ENCODE measurements around the gene STYXL2.

The STYXL2 gene

DNA sequence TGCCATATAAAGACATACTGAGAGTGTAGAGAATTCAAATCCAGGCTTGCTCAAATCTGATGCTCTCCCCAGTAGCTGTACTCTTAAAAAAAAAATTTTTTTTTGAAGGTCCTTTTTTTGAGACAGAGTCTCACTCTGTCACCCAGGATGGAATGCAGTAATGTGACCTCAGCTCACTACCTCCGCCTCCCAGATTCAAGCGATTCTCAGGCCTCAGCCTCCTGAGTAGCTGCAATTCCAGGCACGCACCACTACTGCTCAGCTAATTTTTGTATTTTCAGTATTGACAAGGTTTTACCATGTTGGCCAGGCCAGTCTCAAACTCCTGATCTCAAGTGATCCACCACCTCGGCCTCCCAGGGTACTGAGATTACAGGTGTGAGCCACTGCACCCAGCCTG, 28.7 kb downstream of the STYXL2 start:
- H3K4me1 ChIP-seq (ENCODE audit: low read depth, poor library complexity, severe bottlenecking), result no peaks in the 10 kb centered on the region
- TF ChIP-seq, protein P1, sequence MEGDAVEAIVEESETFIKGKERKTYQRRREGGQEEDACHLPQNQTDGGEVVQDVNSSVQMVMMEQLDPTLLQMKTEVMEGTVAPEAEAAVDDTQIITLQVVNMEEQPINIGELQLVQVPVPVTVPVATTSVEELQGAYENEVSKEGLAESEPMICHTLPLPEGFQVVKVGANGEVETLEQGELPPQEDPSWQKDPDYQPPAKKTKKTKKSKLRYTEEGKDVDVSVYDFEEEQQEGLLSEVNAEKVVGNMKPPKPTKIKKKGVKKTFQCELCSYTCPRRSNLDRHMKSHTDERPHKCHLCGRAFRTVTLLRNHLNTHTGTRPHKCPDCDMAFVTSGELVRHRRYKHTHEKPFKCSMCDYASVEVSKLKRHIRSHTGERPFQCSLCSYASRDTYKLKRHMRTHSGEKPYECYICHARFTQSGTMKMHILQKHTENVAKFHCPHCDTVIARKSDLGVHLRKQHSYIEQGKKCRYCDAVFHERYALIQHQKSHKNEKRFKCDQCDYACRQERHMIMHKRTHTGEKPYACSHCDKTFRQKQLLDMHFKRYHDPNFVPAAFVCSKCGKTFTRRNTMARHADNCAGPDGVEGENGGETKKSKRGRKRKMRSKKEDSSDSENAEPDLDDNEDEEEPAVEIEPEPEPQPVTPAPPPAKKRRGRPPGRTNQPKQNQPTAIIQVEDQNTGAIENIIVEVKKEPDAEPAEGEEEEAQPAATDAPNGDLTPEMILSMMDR (conservative IDR thresholded peaks at IDR 0.05; ENCODE audit: low read depth, low read length), result no peak
- no peak overlapping the region for H3K4me3 ChIP-seq (IDR thresholded peaks at IDR 0.05; ENCODE audit: insufficient read depth, low read depth, low read length)
- H3K4me2 ChIP-seq, result no peak overlapping the region
- H3K27me3 ChIP-seq (ENCODE audit: insufficient read depth, low read depth), result no peaks in the 10 kb centered on the region
- H3K79me2 ChIP-seq (ENCODE audit: insufficient read depth, low read depth), result no peaks in the 10 kb centered on the region
- H3K36me3 ChIP-seq (ENCODE audit: insufficient read depth), result no peaks in the 10 kb centered on the region
- H3K9ac ChIP-seq, result no peak overlapping the region
- no peak overlapping the region for H2AFZ ChIP-seq (ENCODE audit: low read depth)
- no peaks in the 10 kb centered on the region for H4K20me1 ChIP-seq (ENCODE audit: insufficient read depth)
- no peak overlapping the region for H3K27ac ChIP-seq

DNA sequence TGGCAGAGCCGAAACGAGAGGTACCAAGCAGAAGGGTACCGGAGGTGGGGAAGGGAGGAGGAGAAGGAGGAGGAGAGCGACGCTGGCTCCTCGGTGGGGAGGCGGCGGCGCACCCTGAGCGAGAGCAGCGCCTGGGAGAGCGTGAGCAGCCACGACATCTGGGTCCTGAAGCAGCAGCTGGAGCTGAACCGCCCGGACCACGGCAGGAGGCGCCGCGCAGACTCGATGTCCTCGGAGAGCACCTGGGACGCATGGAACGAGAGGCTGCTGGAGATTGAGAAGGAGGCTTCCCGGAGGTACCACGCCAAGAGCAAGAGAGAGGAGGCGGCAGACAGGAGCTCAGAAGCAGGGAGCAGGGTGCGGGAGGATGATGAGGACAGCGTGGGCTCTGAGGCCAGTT, 32.4 kb downstream of the STYXL2 start:
- H3K4me2 ChIP-seq, result no peak overlapping the region
- no peak overlapping the region for H3K9ac ChIP-seq
- TF ChIP-seq, protein P1 (conservative IDR thresholded peaks at IDR 0.05; ENCODE audit: low read depth, low read length), result no peak
- no peaks in the 10 kb centered on the region for H3K36me3 ChIP-seq (ENCODE audit: insufficient read depth)
- no peak overlapping the region for H2AFZ ChIP-seq (ENCODE audit: low read depth)
- no peak overlapping the region for H3K27ac ChIP-seq
- no peaks in the 10 kb centered on the region for H3K27me3 ChIP-seq (ENCODE audit: insufficient read depth, low read depth)
- H3K4me1 ChIP-seq (ENCODE audit: low read depth, poor library complexity, severe bottlenecking), result no peaks in the 10 kb centered on the region
- no peak overlapping the region for H3K4me3 ChIP-seq (IDR thresholded peaks at IDR 0.05; ENCODE audit: insufficient read depth, low read depth, low read length)
- no peaks in the 10 kb centered on the region for H4K20me1 ChIP-seq (ENCODE audit: insufficient read depth)
- no peaks in the 10 kb centered on the region for H3K79me2 ChIP-seq (ENCODE audit: insufficient read depth, low read depth)

DNA sequence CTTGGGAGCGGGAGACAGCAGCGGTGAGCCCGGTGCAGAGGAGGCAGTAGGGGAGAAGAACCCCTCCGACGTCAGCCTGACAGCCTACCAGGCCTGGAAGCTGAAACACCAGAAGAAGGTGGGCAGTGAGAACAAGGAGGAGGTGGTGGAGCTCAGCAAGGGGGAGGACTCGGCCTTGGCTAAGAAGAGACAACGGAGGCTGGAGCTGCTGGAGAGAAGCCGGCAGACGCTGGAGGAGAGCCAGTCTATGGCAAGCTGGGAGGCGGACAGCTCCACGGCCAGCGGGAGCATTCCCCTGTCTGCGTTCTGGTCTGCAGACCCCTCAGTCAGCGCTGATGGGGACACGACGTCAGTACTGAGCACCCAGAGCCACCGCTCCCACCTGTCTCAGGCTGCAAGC, 32.9 kb downstream of the STYXL2 start:
- Histone ChIP-seq H3K4me3 (IDR thresholded peaks at IDR 0.05; ENCODE audit: insufficient read depth, low read depth, low read length) (no peak overlapping the region), H3K27me3 (ENCODE audit: insufficient read depth, low read depth) (no peaks in the 10 kb centered on the region), H2AFZ (ENCODE audit: low read depth) (no peak overlapping the region), H3K79me2 (ENCODE audit: insufficient read depth, low read depth) (no peaks in the 10 kb centered on the region), H3K36me3 (ENCODE audit: insufficient read depth) (no peaks in the 10 kb centered on the region), H3K4me1 (ENCODE audit: low read depth, poor library complexity, severe bottlenecking) (no peaks in the 10 kb centered on the region), H3K4me2 (no peak overlapping the region), H3K27ac (no peak overlapping the region), H4K20me1 (ENCODE audit: insufficient read depth) (no peaks in the 10 kb centered on the region), H3K9ac (no peak overlapping the region)
- TF ChIP-seq, protein P1 (conservative IDR thresholded peaks at IDR 0.05; ENCODE audit: low read depth, low read length), result no peak

DNA sequence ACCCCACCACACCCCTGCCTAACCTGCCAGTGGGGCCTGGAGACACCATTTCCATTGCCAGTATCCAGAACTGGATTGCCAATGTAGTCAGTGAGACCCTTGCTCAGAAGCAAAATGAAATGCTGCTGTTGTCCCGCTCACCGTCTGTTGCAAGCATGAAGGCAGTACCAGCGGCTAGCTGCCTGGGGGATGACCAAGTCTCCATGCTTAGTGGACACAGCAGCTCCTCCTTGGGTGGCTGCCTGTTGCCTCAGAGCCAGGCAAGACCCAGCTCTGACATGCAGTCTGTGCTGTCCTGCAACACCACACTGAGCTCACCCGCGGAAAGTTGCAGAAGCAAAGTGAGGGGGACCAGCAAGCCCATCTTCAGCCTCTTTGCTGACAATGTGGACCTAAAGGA, 33.4 kb downstream of the STYXL2 start:
- H4K20me1 ChIP-seq (ENCODE audit: insufficient read depth), result no peaks in the 10 kb centered on the region
- H3K9ac ChIP-seq, result no peak overlapping the region
- no peaks in the 10 kb centered on the region for H3K27me3 ChIP-seq (ENCODE audit: insufficient read depth, low read depth)
- no peak overlapping the region for H3K4me2 ChIP-seq
- TF ChIP-seq, protein P1 (conservative IDR thresholded peaks at IDR 0.05; ENCODE audit: low read depth, low read length), result no peak
- no peak overlapping the region for H3K4me3 ChIP-seq (IDR thresholded peaks at IDR 0.05; ENCODE audit: insufficient read depth, low read depth, low read length)
- no peaks in the 10 kb centered on the region for H3K4me1 ChIP-seq (ENCODE audit: low read depth, poor library complexity, severe bottlenecking)
- no peak overlapping the region for H2AFZ ChIP-seq (ENCODE audit: low read depth)
- no peak overlapping the region for H3K27ac ChIP-seq
- H3K36me3 ChIP-seq (ENCODE audit: insufficient read depth), result no peaks in the 10 kb centered on the region
- no peaks in the 10 kb centered on the region for H3K79me2 ChIP-seq (ENCODE audit: insufficient read depth, low read depth)

DNA sequence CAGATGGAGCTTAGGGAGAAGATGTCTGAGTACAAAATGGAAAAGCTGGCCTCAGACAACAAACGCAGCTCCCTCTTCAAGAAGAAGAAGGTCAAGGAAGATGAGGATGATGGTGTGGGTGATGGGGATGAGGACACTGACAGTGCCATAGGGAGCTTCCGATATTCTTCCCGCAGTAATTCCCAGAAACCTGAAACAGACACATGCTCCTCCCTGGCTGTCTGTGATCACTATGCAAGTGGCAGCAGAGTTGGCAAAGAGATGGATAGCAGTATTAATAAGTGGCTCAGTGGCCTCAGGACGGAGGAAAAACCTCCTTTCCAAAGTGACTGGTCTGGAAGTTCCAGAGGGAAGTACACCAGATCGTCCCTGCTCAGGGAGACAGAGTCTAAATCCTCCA, 33.8 kb downstream of the STYXL2 start:
- no peaks in the 10 kb centered on the region for H4K20me1 ChIP-seq (ENCODE audit: insufficient read depth)
- no peaks in the 10 kb centered on the region for H3K79me2 ChIP-seq (ENCODE audit: insufficient read depth, low read depth)
- H2AFZ ChIP-seq (ENCODE audit: low read depth), result no peak overlapping the region
- H3K4me1 ChIP-seq (ENCODE audit: low read depth, poor library complexity, severe bottlenecking), result no peaks in the 10 kb centered on the region
- H3K4me2 ChIP-seq, result no peak overlapping the region
- H3K9ac ChIP-seq, result no peak overlapping the region
- H3K36me3 ChIP-seq (ENCODE audit: insufficient read depth), result no peaks in the 10 kb centered on the region
- no peaks in the 10 kb centered on the region for H3K27me3 ChIP-seq (ENCODE audit: insufficient read depth, low read depth)
- no peak overlapping the region for H3K27ac ChIP-seq
- TF ChIP-seq, protein P1 (conservative IDR thresholded peaks at IDR 0.05; ENCODE audit: low read depth, low read length), result no peak
- no peak overlapping the region for H3K4me3 ChIP-seq (IDR thresholded peaks at IDR 0.05; ENCODE audit: insufficient read depth, low read depth, low read length)

Measured in KMS-11 (cell line).